Skeletal muscle satellite cell (primary cell): ENCODE results near the gene SOS1.
A peak's percentile ranks its signal among the peaks of the same experiment; 100 is the strongest.
"Not testable (repeated sequence)": the region's sequence is repeated elsewhere in the genome, so short reads cannot be mapped to it uniquely, and the experiment has no call there.

Experiments
- H3K27me3 ChIP-seq: 2 replicates; pipeline ENCODE4 v1.7.0; 2013; ENCODE audit warnings: low read length; ENCODE audit not compliant: control insufficient read depth, insufficient read depth
- H3K36me3 ChIP-seq: 2 replicates; pipeline ENCODE4 v1.7.0; 2013; ENCODE audit warnings: mild to moderate bottlenecking, control low read depth, low read length; ENCODE audit not compliant: insufficient read depth
- H3K4me1 ChIP-seq: 2 replicates; pipeline ENCODE4 v1.7.0; 2013; ENCODE audit warnings: low read length; ENCODE audit not compliant: control insufficient read depth, insufficient read depth
- H3K4me2 ChIP-seq: 2 replicates; pipeline ENCODE4 v1.7.0; 2013; ENCODE audit warnings: mild to moderate bottlenecking, low read length
- H3K4me3 ChIP-seq: 2 replicates; pipeline ENCODE4 v1.7.0; 2013; ENCODE audit warnings: low read length
- H3K9ac ChIP-seq: 2 replicates; pipeline ENCODE4 v1.7.0; 2013; ENCODE audit warnings: mild to moderate bottlenecking, low read depth, low read length, moderate library complexity
- H3K9me3 ChIP-seq: replicated peaks from 2 replicates; pipeline ENCODE4 v1.7.0; 2013; ENCODE audit warnings: mild to moderate bottlenecking, control low read depth, low read length

Gene SOS1

DNA sequence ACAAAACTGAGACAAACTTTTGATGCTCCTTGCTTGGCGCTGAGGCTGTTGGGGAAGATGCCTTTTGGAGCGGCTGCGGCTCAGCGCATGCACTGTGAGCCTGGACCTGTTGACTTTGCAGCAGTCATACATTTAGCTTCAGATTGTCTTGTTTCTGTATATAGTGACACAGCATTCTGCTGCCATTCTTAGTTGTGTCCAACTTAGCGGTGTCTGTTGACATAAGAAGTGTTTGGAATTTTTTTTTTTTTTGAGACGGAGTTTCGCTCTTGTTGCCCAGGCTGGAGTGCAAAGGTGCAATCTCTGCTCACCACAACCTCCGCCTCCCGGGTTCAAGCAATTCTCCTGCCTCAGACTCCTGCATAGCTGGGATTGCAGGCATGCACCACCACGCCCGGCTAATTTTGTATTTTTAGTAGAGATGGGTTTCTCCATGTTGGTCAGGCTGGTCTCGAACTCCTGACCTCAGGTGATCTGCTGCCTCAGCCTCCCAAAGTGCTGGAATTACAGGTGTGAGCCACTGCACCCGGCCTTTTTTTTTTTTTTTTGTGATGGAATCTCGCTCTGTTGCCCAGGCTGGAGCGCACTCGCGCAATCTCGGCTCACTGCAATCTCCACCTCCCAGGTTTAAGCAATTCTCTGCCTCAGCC, 17.5 kb upstream of the SOS1 start:
- not testable (repeated sequence) for H3K27me3 ChIP-seq, H3K4me3 ChIP-seq, H3K4me2 ChIP-seq, H3K36me3 ChIP-seq, H3K9ac ChIP-seq, H3K4me1 ChIP-seq, H3K9me3 ChIP-seq

DNA sequence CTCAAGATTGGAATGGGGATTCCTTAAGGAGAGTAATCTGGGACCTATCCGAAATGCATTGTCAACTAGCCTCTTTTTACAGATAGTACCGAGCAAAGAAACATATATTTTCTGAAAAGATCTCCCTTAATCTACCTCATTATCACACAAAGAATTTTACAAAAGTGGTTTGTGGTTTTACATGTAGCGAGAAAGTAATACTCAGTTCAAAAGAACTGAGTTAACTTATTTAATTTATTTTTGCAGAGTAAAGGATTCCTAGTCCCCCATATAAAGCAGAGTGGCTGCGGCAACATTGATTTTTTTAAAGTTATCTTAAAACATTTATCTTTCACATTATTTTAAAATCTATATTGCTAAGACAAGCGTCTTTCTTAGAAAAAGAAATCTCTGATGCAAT, 15.9 kb upstream of the SOS1 start:
- Histone ChIP-seq H3K9ac (no peak overlapping the region), H3K9me3 (no peaks in the 10 kb centered on the region), H3K4me2 (no peak overlapping the region), H3K4me1 (no peaks in the 10 kb centered on the region), H3K4me3 (no peak overlapping the region), H3K27me3 (no peaks in the 10 kb centered on the region), H3K36me3 (no peaks in the 10 kb centered on the region)

DNA sequence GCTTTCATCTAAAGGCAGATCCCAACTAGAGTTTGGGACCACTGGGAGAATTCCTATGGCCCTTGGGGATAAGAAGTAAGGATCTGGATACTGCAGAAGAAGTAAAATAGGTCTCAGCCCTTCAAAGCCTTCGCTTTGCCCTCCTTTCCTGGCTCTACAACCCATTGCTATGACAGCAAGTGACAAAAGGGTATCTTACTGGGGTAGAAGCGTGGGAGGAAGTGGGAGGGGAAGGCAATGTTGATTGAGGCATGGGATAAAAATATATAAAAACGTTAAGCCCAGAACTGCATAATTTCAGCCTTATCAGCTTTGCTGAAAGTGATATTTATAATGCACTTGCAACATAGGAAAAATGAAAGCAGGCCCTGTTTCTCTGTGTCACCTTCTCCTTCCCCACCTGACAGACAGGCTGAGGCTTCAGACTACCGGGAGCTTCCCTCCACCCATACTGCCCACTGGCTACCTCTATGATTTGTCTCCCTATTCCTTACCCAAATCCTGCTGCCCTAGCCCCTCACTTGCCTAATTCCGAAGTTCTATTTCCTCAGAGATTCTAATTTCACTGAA, 14.9 kb upstream of the SOS1 start:
- Histone ChIP-seq H3K36me3 (no peaks in the 10 kb centered on the region), H3K4me3 (no peak overlapping the region), H3K4me2 (no peak overlapping the region), H3K9me3 (no peaks in the 10 kb centered on the region), H3K4me1 (no peaks in the 10 kb centered on the region), H3K27me3 (no peaks in the 10 kb centered on the region), H3K9ac (no peak overlapping the region)

DNA sequence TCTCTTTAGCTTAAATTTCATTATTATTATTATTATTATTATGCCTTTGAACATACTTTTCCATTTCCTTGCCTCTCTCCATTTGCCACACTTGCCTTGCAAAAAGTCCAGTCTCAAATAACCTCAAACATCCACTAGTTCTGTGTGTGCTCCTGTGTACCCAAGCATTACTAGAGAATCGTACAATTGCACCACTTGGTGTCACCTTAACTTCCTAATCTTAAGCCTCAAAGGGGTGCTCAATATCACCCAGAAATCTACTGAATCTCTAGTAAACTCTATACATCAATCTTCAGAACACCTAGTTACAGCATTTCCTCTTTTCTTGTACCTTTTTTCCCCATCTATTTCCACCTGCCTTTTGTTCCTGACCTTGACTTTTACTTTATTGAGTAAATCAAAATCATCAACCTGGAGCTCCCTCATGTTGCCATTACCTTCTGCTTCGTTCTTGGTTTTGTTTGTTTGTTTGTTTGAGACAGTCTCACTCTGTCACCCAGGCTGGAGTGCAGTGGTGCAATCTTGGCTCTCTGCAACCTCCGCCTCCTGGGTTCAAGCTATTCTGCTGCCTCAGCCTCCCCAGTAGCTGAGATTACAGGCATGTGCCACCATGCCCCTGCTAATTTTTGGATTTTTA, 12.5 kb upstream of the SOS1 start:
- Histone ChIP-seq H3K9ac (no peak overlapping the region), H3K4me3 (no peak overlapping the region), H3K36me3 (no peaks in the 10 kb centered on the region), H3K4me2 (no peak overlapping the region), H3K9me3 (no peaks in the 10 kb centered on the region), H3K4me1 (no peaks in the 10 kb centered on the region), H3K27me3 (no peaks in the 10 kb centered on the region)

DNA sequence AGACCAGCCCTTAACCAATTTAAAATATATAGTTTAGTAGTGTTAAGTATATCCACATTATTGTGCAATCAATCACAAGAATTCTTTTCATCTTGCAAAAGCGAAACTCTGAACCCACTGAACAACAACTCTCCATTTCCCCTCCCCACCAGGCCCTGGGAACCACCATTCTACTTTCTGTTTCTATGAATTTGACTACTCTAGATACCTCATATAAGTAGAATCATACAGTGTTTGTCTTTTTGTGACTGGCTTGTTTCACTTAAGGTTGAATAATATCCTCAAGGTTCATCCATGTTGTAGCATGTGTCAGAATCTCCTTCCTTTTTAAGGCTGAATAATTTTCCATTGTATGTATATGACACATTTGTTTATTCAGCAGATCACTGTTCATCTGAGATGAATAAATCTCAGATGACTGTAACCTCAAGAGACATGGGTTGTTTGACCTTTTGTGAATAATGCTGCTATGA, 8.1 kb upstream of the SOS1 start:
- peaks cover 6% of the 10 kb centered on the region for H3K4me1 ChIP-seq
- no peak overlapping the region for H3K4me2 ChIP-seq
- no peaks in the 10 kb centered on the region for H3K9me3 ChIP-seq
- H3K27me3 ChIP-seq = no peaks in the 10 kb centered on the region
- no peaks in the 10 kb centered on the region for H3K36me3 ChIP-seq
- H3K9ac ChIP-seq = no peak overlapping the region
- H3K4me3 ChIP-seq = no peak overlapping the region

DNA sequence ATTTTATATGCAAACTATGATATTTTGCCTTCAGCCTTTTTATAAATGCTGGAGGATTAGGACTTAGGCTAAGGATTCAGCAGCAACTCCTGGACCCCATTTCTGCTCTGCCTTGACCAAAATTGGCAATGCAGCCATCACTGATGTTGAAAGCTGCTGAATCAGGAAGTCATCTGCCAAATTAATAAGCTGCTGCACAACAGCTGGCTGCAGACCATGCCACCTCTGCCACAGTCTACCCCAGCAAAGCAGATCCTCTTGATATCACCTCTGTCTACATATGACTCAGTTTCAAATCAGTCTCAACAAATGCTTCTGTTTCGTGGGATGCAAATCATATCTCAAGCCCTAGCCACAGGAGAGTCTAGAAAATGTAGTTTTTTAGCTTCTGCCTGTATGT, 7.1 kb upstream of the SOS1 start:
- H3K36me3 ChIP-seq = no peaks in the 10 kb centered on the region
- H3K9ac ChIP-seq = no peak overlapping the region
- H3K4me2 ChIP-seq = no peak overlapping the region
- H3K9me3 ChIP-seq = no peaks in the 10 kb centered on the region
- peaks cover 10% of the 10 kb centered on the region for H3K4me1 ChIP-seq
- no peak overlapping the region for H3K4me3 ChIP-seq
- H3K27me3 ChIP-seq = no peaks in the 10 kb centered on the region

DNA sequence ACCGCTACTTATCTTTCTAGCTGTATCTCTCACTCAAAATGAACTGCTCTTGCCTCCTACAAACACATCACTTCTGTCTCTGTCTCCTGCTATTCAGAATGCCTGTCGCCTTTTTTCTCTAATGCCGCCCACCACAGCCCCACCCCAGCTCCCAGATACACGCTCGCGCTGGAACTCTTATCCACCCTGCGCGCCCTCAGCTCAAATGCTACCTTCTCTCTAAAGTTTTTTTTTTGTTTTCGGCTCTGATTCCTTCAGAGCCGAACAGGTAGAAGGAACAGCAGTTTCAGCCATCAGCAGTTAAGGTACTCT, 3.9 kb upstream of the SOS1 start:
- peak overlapping the region; percentile 88 for H3K9ac ChIP-seq
- H3K36me3 ChIP-seq = no peaks in the 10 kb centered on the region
- H3K4me3 ChIP-seq = peak overlapping the region; percentile 90
- peak overlapping the region; percentile 92 for H3K4me2 ChIP-seq
- H3K4me1 ChIP-seq = peaks cover 19% of the 10 kb centered on the region
- no peaks in the 10 kb centered on the region for H3K27me3 ChIP-seq
- H3K9me3 ChIP-seq = no peaks in the 10 kb centered on the region

DNA sequence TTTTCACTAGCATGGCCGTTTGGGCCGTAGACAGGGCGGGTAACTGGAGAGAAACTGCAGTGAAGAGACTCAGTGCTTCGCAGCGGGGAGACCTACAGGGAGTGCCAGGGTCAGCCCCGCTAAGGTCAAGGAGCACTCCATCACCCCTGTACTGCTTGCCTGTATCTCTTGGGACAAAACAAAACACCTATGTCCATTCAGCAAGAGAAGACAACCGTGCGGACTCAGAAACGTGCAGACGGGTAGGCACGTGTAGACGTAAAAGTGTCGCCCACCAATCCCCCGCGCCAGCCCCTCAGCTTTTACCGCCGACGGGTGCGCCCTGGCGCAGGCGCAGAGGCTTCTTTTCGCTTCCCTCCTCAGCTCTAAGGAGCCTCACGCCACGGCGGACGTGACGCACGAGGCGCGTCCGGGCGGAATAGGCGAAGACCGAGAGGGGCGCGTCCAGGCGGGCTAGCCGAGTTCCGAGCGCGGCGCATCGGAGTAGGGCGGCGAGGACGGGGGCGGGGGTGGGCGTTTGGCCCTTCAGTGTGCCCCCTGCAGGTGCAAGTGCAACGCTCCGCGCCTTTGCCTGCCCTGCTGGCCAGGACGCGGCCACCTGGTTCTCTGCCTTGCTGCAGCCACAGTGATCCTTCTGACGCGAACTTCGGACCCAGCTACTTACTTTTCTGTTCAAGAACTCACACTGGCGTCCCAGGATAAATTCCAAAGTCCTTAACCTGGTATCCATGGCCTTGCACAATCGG, 3.3 kb upstream of the SOS1 start:
- Histone ChIP-seq H3K4me2 (peak overlapping the region; percentile 92), H3K36me3 (no peaks in the 10 kb centered on the region), H3K9ac (peak overlapping the region; percentile 88), H3K4me1 (peaks cover 19% of the 10 kb centered on the region), H3K9me3 (no peaks in the 10 kb centered on the region), H3K27me3 (no peaks in the 10 kb centered on the region), H3K4me3 (peak overlapping the region; percentile 90)

DNA sequence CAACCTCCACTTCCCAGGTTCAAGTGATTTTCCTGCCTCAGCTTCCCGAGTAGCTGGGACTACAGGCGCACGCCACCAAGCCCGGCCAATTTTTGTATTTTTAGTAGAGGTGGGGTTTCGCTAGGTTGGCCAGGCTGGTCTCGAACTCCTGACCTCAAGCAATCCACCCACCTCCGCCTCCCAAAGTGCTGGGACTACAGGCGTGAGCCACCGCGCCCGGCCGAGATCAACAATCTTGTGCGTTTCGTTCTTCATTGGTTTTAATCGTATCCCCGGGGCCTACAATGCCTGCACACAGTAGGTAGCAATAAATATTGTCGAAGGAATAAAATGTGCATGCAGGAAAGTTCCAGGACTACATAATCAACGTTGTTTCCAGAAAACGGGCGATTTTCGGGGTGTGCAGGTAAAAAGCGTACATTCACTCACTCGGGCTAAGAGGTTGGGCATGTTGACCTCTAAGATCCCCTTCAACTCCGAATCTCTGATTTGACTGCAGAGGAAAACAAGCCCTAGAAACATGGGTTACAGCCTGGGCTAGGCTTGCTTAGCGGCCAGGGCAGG, 2.7 kb upstream of the SOS1 start:
- H3K27me3 ChIP-seq = no peaks in the 10 kb centered on the region
- H3K4me1 ChIP-seq = peaks cover 23% of the 10 kb centered on the region
- H3K4me3 ChIP-seq = peak overlapping the region; percentile 90
- H3K9ac ChIP-seq = peak overlapping the region; percentile 88
- no peaks in the 10 kb centered on the region for H3K36me3 ChIP-seq
- no peaks in the 10 kb centered on the region for H3K9me3 ChIP-seq
- peak overlapping the region; percentile 92 for H3K4me2 ChIP-seq

DNA sequence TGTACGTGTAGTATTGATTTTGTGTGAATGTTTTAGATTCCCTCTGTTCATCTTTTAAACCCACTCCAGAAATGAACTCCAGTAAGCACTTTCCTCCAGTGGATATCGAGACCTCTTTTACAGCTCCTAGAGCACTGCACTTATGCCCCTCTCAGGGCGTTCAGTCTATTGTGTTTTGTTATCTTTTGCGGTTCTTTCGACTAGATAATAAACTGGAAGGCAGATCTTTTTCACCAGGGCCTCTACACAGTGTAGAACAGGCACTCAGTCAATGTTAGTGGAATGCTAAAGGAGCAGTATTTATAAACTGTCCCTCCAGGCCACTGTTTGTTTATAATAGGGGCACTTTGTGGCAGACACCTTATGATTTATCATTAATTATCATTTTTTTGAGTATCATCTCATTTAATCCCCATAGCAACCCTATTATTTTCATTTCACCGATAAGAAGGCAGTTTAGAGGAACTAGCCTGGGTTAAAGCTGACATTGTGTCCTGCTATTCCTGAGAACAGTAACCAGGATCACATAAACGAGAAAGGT, 742 bp upstream of the SOS1 start:
- H3K27me3 ChIP-seq = no peaks in the 10 kb centered on the region
- H3K36me3 ChIP-seq = no peaks in the 10 kb centered on the region
- peak overlapping the region; percentile 84 for H3K4me3 ChIP-seq
- peak overlapping the region; percentile 80 for H3K4me2 ChIP-seq
- H3K9ac ChIP-seq = peak overlapping the region; percentile 85
- H3K9me3 ChIP-seq = no peaks in the 10 kb centered on the region
- peaks cover 31% of the 10 kb centered on the region for H3K4me1 ChIP-seq

DNA sequence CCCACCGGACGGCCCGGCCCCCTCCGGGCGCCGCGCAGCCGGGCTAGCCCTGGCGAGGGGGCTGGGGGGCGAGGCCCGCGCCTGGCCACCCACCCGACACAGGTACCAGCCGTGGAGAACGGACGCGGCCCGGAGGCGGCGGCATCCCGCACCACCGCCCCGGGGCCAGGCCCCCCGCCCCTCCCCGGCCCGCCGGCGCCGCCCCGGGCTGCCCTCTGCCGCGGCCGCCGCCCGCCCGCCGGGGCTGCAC, 405 bp downstream of the SOS1 start:
- Histone ChIP-seq H3K4me2 (peak overlapping the region; percentile 96), H3K36me3 (no peaks in the 10 kb centered on the region), H3K9me3 (no peaks in the 10 kb centered on the region), H3K4me1 (peaks cover 31% of the 10 kb centered on the region), H3K4me3 (peak overlapping the region; percentile 84), H3K9ac (peak overlapping the region; percentile 85), H3K27me3 (no peaks in the 10 kb centered on the region)
